SK-N-SH (cell line): ENCODE data around the gene ROBO4.

Source experiments
- CTCF ChIP-seq: fragments of 200-600 bp; sonication (generic); IDR thresholded peaks from 2 replicates; pipeline ENCODE4 v1.6.1; 2017; ENCODE audit warnings: antibody characterized with exemption, mild to moderate bottlenecking, moderate library complexity
- PBX3 ChIP-seq: IDR thresholded peaks from 2 replicates; pipeline ENCODE4; 2012
- POLR2AphosphoS5 ChIP-seq: IDR thresholded peaks from 2 replicates; pipeline ENCODE4 v1.6.1; 2012; ENCODE audit warnings: low read depth, low read length
- TF ChIP-seq, protein P1 (sequence below): fragments of 150-350 bp; IDR thresholded peaks from 2 replicates; pipeline ENCODE4 v1.6.1; 2017; ENCODE audit warnings: antibody characterized with exemption, low read length, low read depth, borderline replicate concordance
- TF ChIP-seq, protein P2 (sequence below): IDR thresholded peaks from 2 replicates; pipeline ENCODE4 v1.6.1; 2012; ENCODE audit warnings: mild to moderate bottlenecking, low read depth, low read length, moderate library complexity

DNA sequence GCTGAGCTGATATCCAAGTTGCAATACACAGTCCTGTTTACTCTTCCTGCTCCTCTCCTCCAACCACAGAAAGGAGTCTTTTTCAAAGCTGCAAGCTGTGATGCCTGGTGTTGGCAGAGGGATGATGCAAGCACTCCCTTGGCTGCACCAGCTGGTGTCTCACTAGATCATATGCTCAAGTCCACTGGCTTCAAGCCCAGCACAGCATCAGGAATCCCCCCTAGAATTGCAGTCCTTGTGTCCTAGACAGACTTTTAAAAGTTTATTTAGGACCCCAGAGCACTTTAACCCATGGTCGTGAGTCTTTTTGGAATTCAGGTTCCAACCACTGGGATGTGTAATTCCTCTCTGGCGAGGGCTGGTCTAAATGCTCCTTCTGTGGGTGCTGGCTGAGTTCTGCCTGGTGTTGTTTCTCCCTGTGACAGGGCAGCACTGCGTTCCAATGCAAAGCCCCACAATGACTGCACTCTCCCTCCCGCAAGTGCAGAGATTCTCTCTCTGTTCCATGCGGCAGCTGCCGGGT is 19.5 kb upstream of the ROBO4 start:
- TF ChIP-seq CTCF, result no peak
- TF ChIP-seq POLR2AphosphoS5, result no peak
- TF ChIP-seq, protein P1, sequence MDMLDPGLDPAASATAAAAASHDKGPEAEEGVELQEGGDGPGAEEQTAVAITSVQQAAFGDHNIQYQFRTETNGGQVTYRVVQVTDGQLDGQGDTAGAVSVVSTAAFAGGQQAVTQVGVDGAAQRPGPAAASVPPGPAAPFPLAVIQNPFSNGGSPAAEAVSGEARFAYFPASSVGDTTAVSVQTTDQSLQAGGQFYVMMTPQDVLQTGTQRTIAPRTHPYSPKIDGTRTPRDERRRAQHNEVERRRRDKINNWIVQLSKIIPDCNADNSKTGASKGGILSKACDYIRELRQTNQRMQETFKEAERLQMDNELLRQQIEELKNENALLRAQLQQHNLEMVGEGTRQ, result no peak
- TF ChIP-seq PBX3, result no peak
- TF ChIP-seq, protein P2, sequence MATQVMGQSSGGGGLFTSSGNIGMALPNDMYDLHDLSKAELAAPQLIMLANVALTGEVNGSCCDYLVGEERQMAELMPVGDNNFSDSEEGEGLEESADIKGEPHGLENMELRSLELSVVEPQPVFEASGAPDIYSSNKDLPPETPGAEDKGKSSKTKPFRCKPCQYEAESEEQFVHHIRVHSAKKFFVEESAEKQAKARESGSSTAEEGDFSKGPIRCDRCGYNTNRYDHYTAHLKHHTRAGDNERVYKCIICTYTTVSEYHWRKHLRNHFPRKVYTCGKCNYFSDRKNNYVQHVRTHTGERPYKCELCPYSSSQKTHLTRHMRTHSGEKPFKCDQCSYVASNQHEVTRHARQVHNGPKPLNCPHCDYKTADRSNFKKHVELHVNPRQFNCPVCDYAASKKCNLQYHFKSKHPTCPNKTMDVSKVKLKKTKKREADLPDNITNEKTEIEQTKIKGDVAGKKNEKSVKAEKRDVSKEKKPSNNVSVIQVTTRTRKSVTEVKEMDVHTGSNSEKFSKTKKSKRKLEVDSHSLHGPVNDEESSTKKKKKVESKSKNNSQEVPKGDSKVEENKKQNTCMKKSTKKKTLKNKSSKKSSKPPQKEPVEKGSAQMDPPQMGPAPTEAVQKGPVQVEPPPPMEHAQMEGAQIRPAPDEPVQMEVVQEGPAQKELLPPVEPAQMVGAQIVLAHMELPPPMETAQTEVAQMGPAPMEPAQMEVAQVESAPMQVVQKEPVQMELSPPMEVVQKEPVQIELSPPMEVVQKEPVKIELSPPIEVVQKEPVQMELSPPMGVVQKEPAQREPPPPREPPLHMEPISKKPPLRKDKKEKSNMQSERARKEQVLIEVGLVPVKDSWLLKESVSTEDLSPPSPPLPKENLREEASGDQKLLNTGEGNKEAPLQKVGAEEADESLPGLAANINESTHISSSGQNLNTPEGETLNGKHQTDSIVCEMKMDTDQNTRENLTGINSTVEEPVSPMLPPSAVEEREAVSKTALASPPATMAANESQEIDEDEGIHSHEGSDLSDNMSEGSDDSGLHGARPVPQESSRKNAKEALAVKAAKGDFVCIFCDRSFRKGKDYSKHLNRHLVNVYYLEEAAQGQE, result no peak
